Measurements from ENCODE around the gene TLE6. TPM values are rescaled to one million over a fixed set of nuclear protein-coding genes. Genes with fewer than 3 reads are reported as not detected.

Gene TLE6
- polyA plus RNA-seq, 2 donors: 1.1 to 2.6 TPM

- Histone ChIP-seq H3K4me3 (ENCODE audit: low read depth in 1 of 2, low read length in 2 of 2) (no peak overlapping the region), H3K36me3 (ENCODE audit: control insufficient read depth in 2 of 2, insufficient read depth in 2 of 2, low read length in 1 of 2) (peaks cover 0 to 2% of the 10 kb centered on the region in 2 donors), H3K9me3 (ENCODE audit: control insufficient read depth in 2 of 2, insufficient read depth in 1 of 2, low read depth in 1 of 2, low read length in 1 of 2) (no peaks in the 10 kb centered on the region), H3K27me3 (ENCODE audit: control insufficient read depth in 1 of 2, insufficient read depth in 2 of 2, low read length in 2 of 2) (no peaks in the 10 kb centered on the region), H3K27ac (ENCODE audit: low read depth in 2 of 2, low read length in 1 of 2) (no peak overlapping the region), H3K4me1 (ENCODE audit: control insufficient read depth in 2 of 2, insufficient read depth in 2 of 2, low read length in 1 of 2) (no peaks in the 10 kb centered on the region)
- WGBS, 2 donors: 90 to 99% methylated on average over 7 of the region's 7 CpGs
Observed at GRCh38 chr19:3017923-3018322, 40.6 kb downstream of the TLE6 start.

DNA sequence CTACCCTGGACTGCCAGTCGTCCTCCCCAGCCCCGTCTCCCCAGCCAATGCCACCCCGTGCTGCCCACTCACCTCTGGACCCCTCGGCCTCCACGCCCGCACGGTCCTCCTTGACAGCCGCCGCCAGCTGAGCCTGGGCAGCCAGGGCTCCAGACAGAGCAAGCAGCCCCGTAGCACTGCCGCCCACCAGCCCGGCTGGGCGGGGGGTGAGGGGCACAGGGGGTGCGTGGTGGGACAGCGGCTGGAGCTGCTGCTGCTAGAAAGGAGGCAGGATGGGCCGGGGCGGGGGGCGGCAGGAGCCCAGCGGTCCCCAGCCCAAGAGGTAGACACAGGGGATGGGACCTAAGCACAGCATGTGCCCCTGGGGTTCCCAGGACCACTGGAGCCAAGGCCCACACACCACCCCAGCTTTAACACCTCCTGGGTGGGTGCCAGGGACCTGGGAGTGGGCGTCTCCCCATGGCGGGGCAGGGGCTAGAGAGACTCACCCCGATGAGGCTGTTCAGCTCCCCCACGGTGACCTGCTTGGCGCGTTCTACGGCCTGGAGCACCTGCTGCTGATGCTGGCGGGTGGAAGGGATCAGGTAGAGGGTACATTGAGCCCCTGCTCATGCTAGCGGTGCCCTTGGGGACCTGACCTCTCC is 42.0 kb downstream of the TLE6 start:
- WGBS, 2 donors: 92 to 95% methylated on average over 28 of the region's 28 CpGs
- no peak overlapping the region for H3K27ac ChIP-seq (ENCODE audit: low read depth in 2 of 2, low read length in 1 of 2)
- peaks cover 0 to 2% of the 10 kb centered on the region in 2 donors for H3K36me3 ChIP-seq (ENCODE audit: control insufficient read depth in 2 of 2, insufficient read depth in 2 of 2, low read length in 1 of 2)
- H3K4me3 ChIP-seq (ENCODE audit: low read depth in 1 of 2, low read length in 2 of 2): no peak overlapping the region
- H3K9me3 ChIP-seq (ENCODE audit: control insufficient read depth in 2 of 2, insufficient read depth in 1 of 2, low read depth in 1 of 2, low read length in 1 of 2): no peaks in the 10 kb centered on the region
- no peaks in the 10 kb centered on the region for H3K27me3 ChIP-seq (ENCODE audit: control insufficient read depth in 1 of 2, insufficient read depth in 2 of 2, low read length in 2 of 2)
- H3K4me1 ChIP-seq (ENCODE audit: control insufficient read depth in 2 of 2, insufficient read depth in 2 of 2, low read length in 1 of 2): no peaks in the 10 kb centered on the region

DNA sequence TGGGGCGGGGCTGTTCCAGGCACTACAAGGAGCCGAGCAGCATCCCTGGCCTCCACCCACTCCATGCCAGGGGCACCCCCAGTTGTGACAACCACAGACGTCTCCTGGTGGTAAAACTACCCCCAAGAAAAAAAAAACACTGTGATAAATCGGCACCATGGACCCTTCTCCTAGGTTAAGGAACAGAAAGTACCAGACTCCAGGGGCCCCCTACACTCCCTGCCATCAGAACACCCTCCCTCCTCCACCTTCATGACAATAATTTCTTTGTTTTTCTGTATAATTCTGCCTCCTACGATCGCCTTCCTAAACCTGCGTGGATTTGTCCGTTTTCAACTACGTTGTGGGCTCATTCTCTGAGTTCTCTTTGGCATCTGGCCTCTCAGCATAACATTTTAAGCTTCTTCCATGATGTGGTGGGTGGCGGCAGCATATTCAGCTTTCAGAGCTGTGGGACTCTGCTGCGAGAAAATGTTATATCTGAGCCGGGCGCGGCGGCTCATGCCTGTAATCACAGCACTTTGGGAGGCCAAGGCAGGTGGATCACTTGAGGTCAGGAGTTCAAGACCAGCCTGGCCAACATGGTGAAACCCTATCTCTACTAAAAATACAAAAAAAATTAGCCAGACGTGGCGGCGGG is 43.1 kb downstream of the TLE6 start:
- H3K4me1 ChIP-seq (ENCODE audit: control insufficient read depth in 2 of 2, insufficient read depth in 2 of 2, low read length in 1 of 2): no peaks in the 10 kb centered on the region
- H3K9me3 ChIP-seq (ENCODE audit: control insufficient read depth in 2 of 2, insufficient read depth in 1 of 2, low read depth in 1 of 2, low read length in 1 of 2): no peaks in the 10 kb centered on the region
- H3K36me3 ChIP-seq (ENCODE audit: control insufficient read depth in 2 of 2, insufficient read depth in 2 of 2, low read length in 1 of 2): peaks cover 0 to 2% of the 10 kb centered on the region in 2 donors
- no peak overlapping the region for H3K4me3 ChIP-seq (ENCODE audit: low read depth in 1 of 2, low read length in 2 of 2)
- H3K27ac ChIP-seq (ENCODE audit: low read depth in 2 of 2, low read length in 1 of 2): no peak overlapping the region
- 83 to 84% methylated on average over 18 of the region's 18 CpGs for WGBS, 2 donors
- H3K27me3 ChIP-seq (ENCODE audit: control insufficient read depth in 1 of 2, insufficient read depth in 2 of 2, low read length in 2 of 2): no peaks in the 10 kb centered on the region

DNA sequence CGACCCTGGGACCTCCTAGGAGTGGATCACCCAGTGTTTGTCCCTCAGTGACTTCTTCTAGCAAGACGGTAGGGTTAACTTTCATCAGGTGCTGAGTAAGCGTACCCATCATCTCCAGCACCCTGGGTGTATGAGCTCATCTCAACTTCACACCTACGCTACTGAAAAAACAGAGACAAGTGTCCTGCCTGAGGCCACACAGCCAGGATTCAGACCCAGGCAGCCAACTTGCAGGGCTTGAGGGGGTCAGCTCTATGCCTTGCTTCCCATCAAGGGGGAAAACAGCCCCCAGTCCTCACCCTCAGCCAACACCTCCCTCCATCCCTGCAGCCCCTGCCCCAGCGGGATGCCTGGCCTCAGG is 47.1 kb downstream of the TLE6 start:
- no peaks in the 10 kb centered on the region for H3K9me3 ChIP-seq (ENCODE audit: control insufficient read depth in 2 of 2, insufficient read depth in 1 of 2, low read depth in 1 of 2, low read length in 1 of 2)
- H3K27me3 ChIP-seq (ENCODE audit: control insufficient read depth in 1 of 2, insufficient read depth in 2 of 2, low read length in 2 of 2): no peaks in the 10 kb centered on the region
- H3K27ac ChIP-seq (ENCODE audit: low read depth in 2 of 2, low read length in 1 of 2): no peak overlapping the region
- no peaks in the 10 kb centered on the region for H3K4me1 ChIP-seq (ENCODE audit: control insufficient read depth in 2 of 2, insufficient read depth in 2 of 2, low read length in 1 of 2)
- H3K36me3 ChIP-seq (ENCODE audit: control insufficient read depth in 2 of 2, insufficient read depth in 2 of 2, low read length in 1 of 2): peaks cover 0 to 2% of the 10 kb centered on the region in 2 donors
- no peak overlapping the region for H3K4me3 ChIP-seq (ENCODE audit: low read depth in 1 of 2, low read length in 2 of 2)
- 61 to 74% methylated on average over 5 of the region's 5 CpGs for WGBS, 2 donors

DNA sequence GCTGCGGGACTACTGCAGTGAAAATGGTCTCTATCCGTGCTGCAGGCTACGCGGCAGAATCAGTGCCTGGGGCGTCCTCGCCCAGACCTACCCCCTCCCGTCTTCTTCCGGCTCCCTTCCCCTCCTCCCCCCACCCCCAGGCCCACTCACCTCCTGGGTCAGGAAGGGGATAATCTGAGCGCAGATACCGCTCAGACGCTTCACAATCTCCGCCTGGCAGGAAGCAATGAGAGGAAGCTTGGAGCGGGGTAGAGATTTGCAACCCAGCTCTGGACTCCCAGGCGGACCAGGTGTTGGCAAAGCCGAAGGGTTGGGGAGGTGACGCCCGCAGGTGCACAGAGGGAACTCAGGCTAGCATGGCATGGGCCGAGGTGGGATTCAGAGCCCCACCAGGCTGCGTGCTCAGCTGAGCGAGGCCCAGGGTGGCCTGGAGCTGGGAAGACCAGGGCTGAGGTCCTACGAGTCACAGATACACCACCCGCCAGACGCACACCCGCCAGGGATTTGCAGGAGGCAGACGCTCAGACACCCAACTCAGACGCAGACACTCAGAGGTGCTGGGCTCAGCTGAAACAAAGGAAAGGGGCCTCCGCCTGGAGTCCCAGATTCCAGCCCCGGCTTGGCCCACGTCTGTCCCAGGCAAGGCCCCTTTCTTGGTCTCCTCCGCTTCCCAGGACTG is 47.6 kb downstream of the TLE6 start:
- Histone ChIP-seq H3K27me3 (ENCODE audit: control insufficient read depth in 1 of 2, insufficient read depth in 2 of 2, low read length in 2 of 2) (no peaks in the 10 kb centered on the region), H3K27ac (ENCODE audit: low read depth in 2 of 2, low read length in 1 of 2) (no peak overlapping the region), H3K4me1 (ENCODE audit: control insufficient read depth in 2 of 2, insufficient read depth in 2 of 2, low read length in 1 of 2) (no peaks in the 10 kb centered on the region), H3K36me3 (ENCODE audit: control insufficient read depth in 2 of 2, insufficient read depth in 2 of 2, low read length in 1 of 2) (peaks cover 0 to 2% of the 10 kb centered on the region in 2 donors), H3K9me3 (ENCODE audit: control insufficient read depth in 2 of 2, insufficient read depth in 1 of 2, low read depth in 1 of 2, low read length in 1 of 2) (no peaks in the 10 kb centered on the region), H3K4me3 (ENCODE audit: low read depth in 1 of 2, low read length in 2 of 2) (no peak overlapping the region)
- WGBS, 2 donors: 60 to 68% methylated on average over 30 of the region's 30 CpGs

DNA sequence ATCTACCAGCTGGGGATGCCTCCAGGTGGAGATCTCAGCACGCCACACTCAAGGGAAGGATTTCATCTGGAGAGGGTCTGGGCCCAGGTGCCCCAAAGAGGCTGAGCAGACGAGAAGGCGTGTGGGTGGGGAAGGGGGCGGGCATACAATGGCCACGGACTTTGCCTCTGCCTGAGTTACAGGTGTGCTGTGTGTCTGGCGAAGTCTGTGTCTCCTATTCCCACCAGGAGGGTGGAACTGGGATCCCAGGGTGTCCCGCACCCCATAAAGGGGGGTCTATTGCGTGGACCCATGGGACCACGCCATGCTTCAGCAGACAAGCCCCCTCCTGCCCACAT is 48.2 kb downstream of the TLE6 start:
- H3K36me3 ChIP-seq (ENCODE audit: control insufficient read depth in 2 of 2, insufficient read depth in 2 of 2, low read length in 1 of 2): peaks cover 0 to 2% of the 10 kb centered on the region in 2 donors
- no peak overlapping the region for H3K4me3 ChIP-seq (ENCODE audit: low read depth in 1 of 2, low read length in 2 of 2)
- H3K27ac ChIP-seq (ENCODE audit: low read depth in 2 of 2, low read length in 1 of 2): no peak overlapping the region
- H3K27me3 ChIP-seq (ENCODE audit: control insufficient read depth in 1 of 2, insufficient read depth in 2 of 2, low read length in 2 of 2): no peaks in the 10 kb centered on the region
- H3K4me1 ChIP-seq (ENCODE audit: control insufficient read depth in 2 of 2, insufficient read depth in 2 of 2, low read length in 1 of 2): no peaks in the 10 kb centered on the region
- H3K9me3 ChIP-seq (ENCODE audit: control insufficient read depth in 2 of 2, insufficient read depth in 1 of 2, low read depth in 1 of 2, low read length in 1 of 2): no peaks in the 10 kb centered on the region
- 75% methylated on average over 9 of the region's 9 CpGs for WGBS, 2 donors

GRCh38 chr19:3026768-3027167 is 49.4 kb downstream of the TLE6 start:
- Histone ChIP-seq H3K27me3 (ENCODE audit: control insufficient read depth in 1 of 2, insufficient read depth in 2 of 2, low read length in 2 of 2) (no peaks in the 10 kb centered on the region), H3K27ac (ENCODE audit: low read depth in 2 of 2, low read length in 1 of 2) (no peak overlapping the region), H3K4me3 (ENCODE audit: low read depth in 1 of 2, low read length in 2 of 2) (no peak overlapping the region), H3K9me3 (ENCODE audit: control insufficient read depth in 2 of 2, insufficient read depth in 1 of 2, low read depth in 1 of 2, low read length in 1 of 2) (no peaks in the 10 kb centered on the region), H3K4me1 (ENCODE audit: control insufficient read depth in 2 of 2, insufficient read depth in 2 of 2, low read length in 1 of 2) (no peaks in the 10 kb centered on the region), H3K36me3 (ENCODE audit: control insufficient read depth in 2 of 2, insufficient read depth in 2 of 2, low read length in 1 of 2) (peaks cover 0 to 2% of the 10 kb centered on the region in 2 donors)
- WGBS, 2 donors: 91% methylated on average over 1 of the region's 1 CpG

DNA sequence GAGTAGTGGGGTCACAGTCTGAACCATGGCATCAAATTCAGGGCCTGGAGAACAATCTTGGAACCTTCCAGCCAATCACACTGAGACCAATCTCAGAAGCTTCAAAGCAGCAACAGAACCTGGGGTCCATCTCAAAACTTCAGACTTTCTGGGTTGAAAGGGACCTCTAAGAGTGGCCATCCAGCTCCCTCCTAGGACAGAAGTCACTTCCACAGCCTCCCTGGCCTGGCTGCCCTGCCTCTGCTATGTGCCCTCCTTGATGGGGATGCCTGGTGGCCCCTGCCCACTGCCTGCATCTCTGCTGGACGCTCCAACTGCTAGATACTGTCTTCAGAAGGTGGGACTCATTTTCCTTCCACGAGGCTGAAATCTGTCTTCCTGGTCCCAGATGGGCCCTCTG is 49.9 kb downstream of the TLE6 start:
- no peaks in the 10 kb centered on the region for H3K4me1 ChIP-seq (ENCODE audit: control insufficient read depth in 2 of 2, insufficient read depth in 2 of 2, low read length in 1 of 2)
- no peak overlapping the region for H3K4me3 ChIP-seq (ENCODE audit: low read depth in 1 of 2, low read length in 2 of 2)
- 82 to 87% methylated on average over 2 of the region's 2 CpGs for WGBS, 2 donors
- peaks cover 0 to 2% of the 10 kb centered on the region in 2 donors for H3K36me3 ChIP-seq (ENCODE audit: control insufficient read depth in 2 of 2, insufficient read depth in 2 of 2, low read length in 1 of 2)
- no peaks in the 10 kb centered on the region for H3K27me3 ChIP-seq (ENCODE audit: control insufficient read depth in 1 of 2, insufficient read depth in 2 of 2, low read length in 2 of 2)
- H3K27ac ChIP-seq (ENCODE audit: low read depth in 2 of 2, low read length in 1 of 2): no peak overlapping the region
- H3K9me3 ChIP-seq (ENCODE audit: control insufficient read depth in 2 of 2, insufficient read depth in 1 of 2, low read depth in 1 of 2, low read length in 1 of 2): no peaks in the 10 kb centered on the region

DNA sequence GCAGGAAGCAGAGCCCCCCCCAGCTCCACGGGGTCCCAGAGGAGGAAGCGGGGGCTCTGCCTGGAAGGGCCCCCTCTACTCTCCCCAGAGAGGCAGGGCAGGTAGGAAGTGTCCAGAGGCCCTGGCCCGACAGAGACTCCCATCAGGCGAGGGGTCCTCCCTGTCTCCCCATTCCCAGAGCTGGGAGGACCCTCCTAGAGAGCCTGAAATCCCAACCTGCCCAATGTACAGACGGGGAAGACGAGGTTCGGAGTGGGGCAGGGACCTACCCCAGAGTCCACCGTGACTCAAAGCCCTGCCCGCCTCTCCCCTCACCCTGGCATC is 50.6 kb downstream of the TLE6 start:
- no peaks in the 10 kb centered on the region for H3K9me3 ChIP-seq (ENCODE audit: control insufficient read depth in 2 of 2, insufficient read depth in 1 of 2, low read depth in 1 of 2, low read length in 1 of 2)
- no peaks in the 10 kb centered on the region for H3K27me3 ChIP-seq (ENCODE audit: control insufficient read depth in 1 of 2, insufficient read depth in 2 of 2, low read length in 2 of 2)
- H3K27ac ChIP-seq (ENCODE audit: low read depth in 2 of 2, low read length in 1 of 2): no peak overlapping the region
- no peak overlapping the region for H3K4me3 ChIP-seq (ENCODE audit: low read depth in 1 of 2, low read length in 2 of 2)
- 58 to 64% methylated on average over 8 to 9 of the region's 9 CpGs for WGBS, 2 donors
- no peaks in the 10 kb centered on the region for H3K4me1 ChIP-seq (ENCODE audit: control insufficient read depth in 2 of 2, insufficient read depth in 2 of 2, low read length in 1 of 2)
- peaks cover 0 to 2% of the 10 kb centered on the region in 2 donors for H3K36me3 ChIP-seq (ENCODE audit: control insufficient read depth in 2 of 2, insufficient read depth in 2 of 2, low read length in 1 of 2)

Measured in esophagus (tissue), 2 donors.